ENCODE data around the gene POSTN.

DNA sequence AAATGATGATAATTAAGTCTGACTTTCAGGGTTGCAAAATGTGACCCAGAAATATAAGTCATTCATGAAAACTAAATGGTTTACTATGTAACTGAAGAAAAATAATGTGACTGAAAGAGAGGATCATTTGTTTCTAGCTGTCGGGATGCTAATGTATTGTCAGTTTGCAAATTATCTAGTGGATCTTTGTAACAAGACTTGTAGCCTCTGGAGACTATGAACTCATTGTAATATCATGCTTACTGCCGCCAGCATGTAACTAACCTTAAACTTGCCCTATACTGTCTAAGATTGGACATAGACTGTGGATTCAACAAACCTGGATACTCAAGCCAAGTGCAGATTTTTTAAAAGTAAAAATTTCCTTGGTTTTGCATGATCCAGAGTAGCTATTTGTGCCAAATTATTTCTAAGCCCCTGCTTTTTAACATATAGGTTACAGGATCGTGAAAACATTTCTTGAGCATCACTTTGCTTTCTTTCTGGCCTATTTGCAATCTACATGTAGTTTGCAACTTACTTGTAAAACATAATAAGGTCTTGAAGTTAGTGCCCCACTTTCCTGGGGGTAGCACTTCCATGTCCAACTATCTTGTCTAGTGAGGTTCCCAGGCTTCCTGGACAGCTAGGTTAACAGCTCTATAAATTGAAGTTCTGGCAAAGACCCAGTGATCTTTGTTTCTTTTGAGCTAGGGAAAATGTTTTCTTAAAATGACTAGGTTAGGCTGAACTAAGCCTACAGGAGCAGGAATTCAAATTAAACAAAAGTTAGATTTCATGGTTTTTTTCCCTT lies 3.3 kb upstream of the POSTN start:
- TF ChIP-seq, protein P1, sequence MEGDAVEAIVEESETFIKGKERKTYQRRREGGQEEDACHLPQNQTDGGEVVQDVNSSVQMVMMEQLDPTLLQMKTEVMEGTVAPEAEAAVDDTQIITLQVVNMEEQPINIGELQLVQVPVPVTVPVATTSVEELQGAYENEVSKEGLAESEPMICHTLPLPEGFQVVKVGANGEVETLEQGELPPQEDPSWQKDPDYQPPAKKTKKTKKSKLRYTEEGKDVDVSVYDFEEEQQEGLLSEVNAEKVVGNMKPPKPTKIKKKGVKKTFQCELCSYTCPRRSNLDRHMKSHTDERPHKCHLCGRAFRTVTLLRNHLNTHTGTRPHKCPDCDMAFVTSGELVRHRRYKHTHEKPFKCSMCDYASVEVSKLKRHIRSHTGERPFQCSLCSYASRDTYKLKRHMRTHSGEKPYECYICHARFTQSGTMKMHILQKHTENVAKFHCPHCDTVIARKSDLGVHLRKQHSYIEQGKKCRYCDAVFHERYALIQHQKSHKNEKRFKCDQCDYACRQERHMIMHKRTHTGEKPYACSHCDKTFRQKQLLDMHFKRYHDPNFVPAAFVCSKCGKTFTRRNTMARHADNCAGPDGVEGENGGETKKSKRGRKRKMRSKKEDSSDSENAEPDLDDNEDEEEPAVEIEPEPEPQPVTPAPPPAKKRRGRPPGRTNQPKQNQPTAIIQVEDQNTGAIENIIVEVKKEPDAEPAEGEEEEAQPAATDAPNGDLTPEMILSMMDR (IDR thresholded peaks at IDR 0.05; ENCODE audit: low read depth, low read length): no peak
- no peak for TF ChIP-seq EZH2phosphoT487 (IDR thresholded peaks at IDR 0.05; ENCODE audit: low read depth)

Measured in OCI-LY3 (cell line).